Measurements from ENCODE around the gene GALNT16. TPM values are rescaled to one million over a fixed set of nuclear protein-coding genes. Genes with fewer than 3 reads are reported as not detected.

Gene GALNT16
- total and polyA plus RNA-seq, 2 donors = 3.7 to 11.4 TPM

DNA sequence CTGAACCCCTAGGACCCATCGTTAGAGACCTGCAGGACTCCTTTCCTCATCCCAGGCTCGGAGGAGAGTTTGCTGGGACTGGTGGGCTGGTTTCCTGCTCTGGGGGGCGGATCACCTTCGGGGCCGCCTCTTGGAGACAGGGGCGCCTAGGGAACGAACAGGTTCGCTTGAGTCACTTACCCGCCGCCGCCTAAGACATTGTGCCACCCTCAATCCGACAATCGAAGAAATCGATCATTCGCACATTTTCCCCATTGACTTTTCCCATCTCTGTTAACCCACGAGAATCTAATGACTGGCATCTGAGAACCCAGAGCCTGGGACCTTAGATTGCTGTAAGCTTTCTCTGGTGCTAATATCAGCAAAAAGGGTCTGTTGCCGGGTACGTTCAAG is 138.9 kb downstream of the GALNT16 start:
- Histone ChIP-seq H3K27ac (ENCODE audit: low read depth) (peak overlapping the region; percentile 75), H3K36me3 (ENCODE audit: insufficient read depth) (peaks cover 4% of the 10 kb centered on the region), H3K4me1 (ENCODE audit: insufficient read depth) (peaks cover 4% of the 10 kb centered on the region), H3K4me3 (ENCODE audit: low read depth, low read length) (peak overlapping the region; percentile 95)
- DNase-seq (ENCODE audit: extremely low spot score) = no peak
- under 1% methylated on average over 18 of the region's 18 CpGs for WGBS

DNA sequence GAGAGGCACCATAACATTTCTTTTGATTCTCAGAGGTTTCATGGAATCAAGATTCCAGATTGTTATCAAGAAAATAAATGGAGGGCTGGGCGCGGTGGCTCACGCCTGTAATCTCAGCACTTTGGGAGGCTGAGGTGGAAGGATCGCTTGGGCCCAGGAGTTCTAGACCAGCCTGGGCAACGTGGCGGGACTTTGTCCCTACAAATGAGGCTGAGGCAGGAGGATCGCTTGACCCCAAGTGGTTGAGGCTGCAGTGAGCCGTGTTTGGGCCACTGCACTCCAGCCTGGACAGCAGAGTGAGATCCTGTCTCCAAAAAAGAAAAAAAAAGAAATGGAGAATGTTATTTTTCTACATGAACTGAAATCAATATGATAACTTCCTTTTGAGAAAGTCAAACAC is 139.8 kb downstream of the GALNT16 start:
- 92% methylated on average over 8 of the region's 8 CpGs for WGBS
- H3K4me3 ChIP-seq (ENCODE audit: low read depth, low read length) = no peak overlapping the region
- H3K27ac ChIP-seq (ENCODE audit: low read depth) = no peak overlapping the region
- peaks cover 4% of the 10 kb centered on the region for H3K4me1 ChIP-seq (ENCODE audit: insufficient read depth)
- DNase-seq (ENCODE audit: extremely low spot score) = no peak
- peaks cover 4% of the 10 kb centered on the region for H3K36me3 ChIP-seq (ENCODE audit: insufficient read depth)

- Histone ChIP-seq H3K4me1 (ENCODE audit: insufficient read depth) (peaks cover 4% of the 10 kb centered on the region), H3K27ac (ENCODE audit: low read depth) (no peak overlapping the region), H3K4me3 (ENCODE audit: low read depth, low read length) (no peak overlapping the region), H3K36me3 (ENCODE audit: insufficient read depth) (peaks cover 3% of the 10 kb centered on the region)
- DNase-seq (ENCODE audit: extremely low spot score) = no peak
- WGBS = 83% methylated on average over 6 of the region's 6 CpGs
Observed at GRCh38 chr14:69400154-69400553, 140.2 kb downstream of the GALNT16 start.

GRCh38 chr14:69401841-69402240 is 141.9 kb downstream of the GALNT16 start:
- no peaks in the 10 kb centered on the region for H3K36me3 ChIP-seq (ENCODE audit: insufficient read depth)
- peaks cover 4% of the 10 kb centered on the region for H3K4me1 ChIP-seq (ENCODE audit: insufficient read depth)
- 53% methylated on average over 2 of the region's 2 CpGs for WGBS
- DNase-seq (ENCODE audit: extremely low spot score) = no peak
- no peak overlapping the region for H3K27ac ChIP-seq (ENCODE audit: low read depth)
- H3K4me3 ChIP-seq (ENCODE audit: low read depth, low read length) = no peak overlapping the region

DNA sequence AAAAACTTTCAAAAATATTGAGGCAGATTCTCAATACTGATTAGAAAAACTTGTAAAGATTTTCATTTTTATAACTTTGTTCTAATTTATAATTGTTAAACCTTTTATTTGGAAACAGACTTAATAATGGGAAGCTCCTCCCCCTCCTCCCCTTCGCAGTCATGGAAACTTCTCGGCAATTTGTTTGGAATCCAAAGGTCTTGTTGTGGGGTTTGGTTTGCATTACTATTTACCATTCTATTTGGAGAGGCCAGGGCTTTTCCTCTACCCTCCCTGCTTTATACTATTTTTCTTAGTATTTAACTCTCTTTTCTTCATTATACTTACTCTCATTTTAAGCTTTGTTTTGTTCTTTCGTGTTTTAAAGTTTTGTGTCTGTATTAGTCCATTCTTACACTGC is 144.5 kb downstream of the GALNT16 start:
- no peak overlapping the region for H3K4me3 ChIP-seq (ENCODE audit: low read depth, low read length)
- no peak overlapping the region for H3K27ac ChIP-seq (ENCODE audit: low read depth)
- DNase-seq (ENCODE audit: extremely low spot score) = no peak
- H3K4me1 ChIP-seq (ENCODE audit: insufficient read depth) = peaks cover 4% of the 10 kb centered on the region
- no peaks in the 10 kb centered on the region for H3K36me3 ChIP-seq (ENCODE audit: insufficient read depth)
- 96% methylated on average over 3 of the region's 3 CpGs for WGBS

- H3K4me3 ChIP-seq (ENCODE audit: low read depth, low read length) = no peak overlapping the region
- H3K36me3 ChIP-seq (ENCODE audit: insufficient read depth) = no peaks in the 10 kb centered on the region
- 91% methylated on average over 5 of the region's 5 CpGs for WGBS
- no peak overlapping the region for H3K27ac ChIP-seq (ENCODE audit: low read depth)
- DNase-seq (ENCODE audit: extremely low spot score) = no peak
- peaks cover 4% of the 10 kb centered on the region for H3K4me1 ChIP-seq (ENCODE audit: insufficient read depth)
Observed at GRCh38 chr14:69404883-69405282, 144.9 kb downstream of the GALNT16 start.

- H3K4me1 ChIP-seq (ENCODE audit: insufficient read depth) = peaks cover 2% of the 10 kb centered on the region
- no peak for DNase-seq (ENCODE audit: extremely low spot score)
- H3K4me3 ChIP-seq (ENCODE audit: low read depth, low read length) = no peak overlapping the region
- H3K36me3 ChIP-seq (ENCODE audit: insufficient read depth) = no peaks in the 10 kb centered on the region
- H3K27ac ChIP-seq (ENCODE audit: low read depth) = no peak overlapping the region
Observed at GRCh38 chr14:69405762-69406161, 145.8 kb downstream of the GALNT16 start.

Other genes starting within 250 kb of the GALNT16 start
- gene DCAF5, start 107.0 kb upstream of the GALNT16 start, total RNA-seq = 28.8 TPM
- 35.5 TPM for gene DCAF5, start 107.0 kb upstream of the GALNT16 start, polyA plus RNA-seq
- gene EXD2, start 68.7 kb upstream of the GALNT16 start, total RNA-seq = 18.6 TPM
- gene EXD2, start 68.7 kb upstream of the GALNT16 start, polyA plus RNA-seq = 17.1 TPM
- gene ERH, start 138.1 kb downstream of the GALNT16 start, total RNA-seq = 131 TPM
- 135 TPM for gene ERH, start 138.1 kb downstream of the GALNT16 start, polyA plus RNA-seq
- gene SLC39A9, start 138.5 kb downstream of the GALNT16 start, total RNA-seq = 108 TPM
- 25.5 TPM for gene SLC39A9, start 138.5 kb downstream of the GALNT16 start, polyA plus RNA-seq
- gene PLEKHD1, start 224.6 kb downstream of the GALNT16 start, total RNA-seq = 0.11 TPM
- 0.04 TPM for gene PLEKHD1, start 224.6 kb downstream of the GALNT16 start, polyA plus RNA-seq